Activated CD8-positive, alpha-beta T cell treated with anti-CD3 and anti-CD28 coated beads, Interleukin-2, amount 10 ng/mL, durations not matched to agents 7 days and 5 days (primary cell): ENCODE data around the gene THAP7. TPM values are rescaled to one million over a fixed set of nuclear protein-coding genes. Genes with fewer than 3 reads are reported as not detected.

Experiments used
- ATAC-seq: fragments of 150-1000 bp; cut with Tn5 transposase; one replicate; pipeline ENCODE4 v1.10.0; 2021; ENCODE audit warnings: moderate library complexity
- CTCF ChIA-PET: fragments of 350-600 bp; sonication (Branson Sonifier 250); formaldehyde crosslinking; loops from one replicate; lab custom pipeline; 2021; ENCODE audit warnings: antibody characterized with exemption; lab: Charles Lee
- POLR2A ChIA-PET: fragments of 350-600 bp; sonication (Branson Sonifier 250); formaldehyde crosslinking; loops from one replicate; lab custom pipeline; 2021; ENCODE audit warnings: antibody characterized with exemption; lab: Charles Lee
- DNase-seq: peaks from one replicate; pipeline ENCODE4 v3.0.0-alpha.2; 2020
- H3K27ac Mint-ChIP-seq: one replicate; pipeline ENCODE4 v1.8.0; 2021; ENCODE audit warnings: mild to moderate bottlenecking, mixed read lengths
- H3K27me3 Mint-ChIP-seq: one replicate; pipeline ENCODE4 v1.8.0; 2021; ENCODE audit warnings: low read depth, mixed read lengths
- H3K36me3 Mint-ChIP-seq: one replicate; pipeline ENCODE4 v1.8.0; 2021; ENCODE audit warnings: low read depth, mixed read lengths
- H3K4me1 Mint-ChIP-seq: one replicate; pipeline ENCODE4 v1.8.0; 2021; ENCODE audit warnings: low read depth, mixed read lengths
- H3K4me3 Mint-ChIP-seq: one replicate; pipeline ENCODE4 v1.8.0; 2021; ENCODE audit warnings: mild to moderate bottlenecking, mixed read lengths
- H3K9me3 Mint-ChIP-seq: one replicate; pipeline ENCODE4 v1.8.0; 2022; ENCODE audit warnings: mixed read lengths; ENCODE audit not compliant: insufficient read depth
- total RNA-seq, 2 experiments: library from RNA; stranded (reverse); gene quantifications; one replicate each; pipeline ENCODE4 v1.2.3, GENCODE V29; 2021

Gene THAP7
- total RNA-seq, 2 experiments from 2014 or later = 31.7 to 32.0 TPM

DNA sequence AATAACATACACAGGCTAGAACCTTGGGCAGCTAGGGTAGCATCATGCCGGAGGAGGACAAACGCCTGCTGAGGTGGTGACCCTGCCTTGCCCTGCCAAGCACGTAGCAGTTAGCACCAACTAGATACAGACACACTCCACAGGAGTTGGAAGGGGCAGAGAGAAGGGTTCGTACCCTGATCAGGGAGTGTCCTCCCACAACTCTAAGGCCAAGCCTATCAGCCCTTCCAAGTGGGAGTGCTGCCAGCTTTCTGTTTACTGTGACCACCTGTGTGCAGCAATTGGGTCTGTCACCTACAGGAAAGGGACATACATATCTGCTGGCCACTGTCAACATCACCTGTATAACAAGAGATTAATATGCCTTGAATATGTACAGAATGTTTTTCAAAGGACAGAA is 1.9 kb upstream of the THAP7 start:
- ChIA-PET CTCF (no interaction called here), POLR2A (no interaction called here)
- Mint-ChIP-seq H3K27me3 (no peaks in the 10 kb centered on the region), H3K9me3 (no peaks in the 10 kb centered on the region), H3K4me3 (peak overlapping the region; percentile 92), H3K36me3 (peaks cover 18% of the 10 kb centered on the region), H3K27ac (peak overlapping the region; percentile 25), H3K4me1 (peaks cover 29% of the 10 kb centered on the region)
- ATAC-seq (no peak), DNase-seq (no peak)

DNA sequence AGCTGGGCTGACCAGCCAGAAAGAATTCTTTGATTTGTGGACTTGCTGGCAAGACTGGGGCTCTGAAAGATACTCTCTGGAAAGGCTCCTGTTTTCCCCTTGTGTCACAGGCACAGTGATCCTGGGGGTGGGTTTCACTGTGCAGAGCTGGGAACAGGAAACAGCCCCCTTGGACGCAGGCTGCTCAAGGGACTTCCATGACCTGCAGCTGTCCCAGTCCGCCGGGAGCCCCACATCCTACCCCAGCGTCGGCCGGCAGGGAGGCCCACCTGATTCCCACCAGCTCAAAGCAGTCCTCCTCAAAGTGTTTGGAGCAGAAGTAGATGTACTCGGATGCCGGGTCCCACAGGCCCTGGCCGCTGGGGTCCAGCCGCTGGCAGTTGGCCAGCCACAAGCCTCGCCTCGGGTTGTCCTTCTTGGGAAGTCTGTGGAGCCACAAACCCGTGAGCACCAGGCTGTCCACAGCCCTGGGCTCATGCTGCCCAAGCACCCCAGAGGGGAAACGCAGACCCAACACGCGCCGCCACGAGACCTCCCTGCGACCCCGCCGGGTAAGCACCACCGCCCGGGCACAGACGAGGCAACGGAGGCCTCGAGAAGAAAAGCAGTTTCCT is 824 bp downstream of the THAP7 start:
- Mint-ChIP-seq H3K9me3 (no peaks in the 10 kb centered on the region), H3K36me3 (peaks cover 29% of the 10 kb centered on the region), H3K4me1 (peaks cover 29% of the 10 kb centered on the region), H3K27me3 (no peaks in the 10 kb centered on the region), H3K4me3 (peak overlapping the region; percentile 92), H3K27ac (peak overlapping the region; percentile 97)
- ATAC-seq = no peak
- DNase-seq = no peak
- POLR2A ChIA-PET = interaction anchor here (0.8 to 2.6 kb wide), 3 partner anchors 10 to 20 kb away, joined by 3 to 17 read pairs (median 4); partner anchors contain the start of gene LZTR1
- CTCF ChIA-PET = interaction anchor here (1.5 kb wide), 1 partner anchor 19 kb away, joined by 6 read pairs; the partner anchor contains the start of gene LZTR1

DNA sequence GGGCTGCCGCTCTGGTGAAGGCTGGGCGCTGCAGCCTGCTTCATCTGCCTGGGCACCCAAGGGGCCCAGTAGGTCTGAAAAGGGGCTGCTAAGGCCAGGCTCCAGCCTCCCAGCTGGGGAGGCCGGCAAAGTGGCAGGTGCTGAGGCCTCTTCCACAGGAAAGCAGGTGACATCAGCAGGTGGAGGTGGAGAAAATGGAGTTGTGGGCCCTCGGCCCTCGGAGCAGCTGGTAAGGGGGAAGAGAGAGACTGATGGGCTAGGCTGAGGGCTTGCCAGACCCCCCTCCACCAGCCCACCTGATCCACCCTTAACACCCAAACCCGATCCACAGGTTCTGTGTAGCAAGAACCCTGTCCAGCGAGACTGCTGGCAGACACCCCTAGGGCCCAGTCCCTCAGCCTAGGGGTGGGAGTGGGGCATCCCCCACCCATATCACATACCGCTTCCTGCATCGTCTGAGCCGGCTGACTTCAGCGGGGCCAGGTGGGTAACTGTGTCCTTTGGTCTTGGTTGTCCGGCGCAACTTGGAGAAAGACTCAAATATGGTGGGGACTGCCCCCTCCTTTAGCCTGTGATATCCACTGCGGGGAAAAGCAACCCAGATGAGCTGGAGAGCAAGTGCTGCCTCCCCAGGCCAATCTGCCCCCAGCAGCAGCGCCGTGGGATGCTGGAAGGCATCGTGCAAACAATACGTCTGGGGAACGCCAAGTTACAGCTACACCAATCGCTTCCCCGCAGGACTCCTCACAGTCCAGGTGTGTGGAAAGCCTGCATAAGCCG is 1.5 kb downstream of the THAP7 start:
- ChIA-PET POLR2A (interaction anchor here (0.6 to 2.6 kb wide), 4 partner anchors 9 to 19 kb away, joined by 3 to 17 read pairs (median 4); partner anchors contain the start of gene LZTR1), CTCF (interaction anchor here (1.5 kb wide), 1 partner anchor 18 kb away, joined by 6 read pairs; the partner anchor contains the start of gene LZTR1)
- H3K27ac Mint-ChIP-seq = peak overlapping the region; percentile 97
- peak overlapping the region; percentile 92 for H3K4me3 Mint-ChIP-seq
- H3K27me3 Mint-ChIP-seq = no peaks in the 10 kb centered on the region
- no peak for DNase-seq
- peaks cover 29% of the 10 kb centered on the region for H3K4me1 Mint-ChIP-seq
- no peaks in the 10 kb centered on the region for H3K9me3 Mint-ChIP-seq
- no peak for ATAC-seq
- H3K36me3 Mint-ChIP-seq = peaks cover 31% of the 10 kb centered on the region

DNA sequence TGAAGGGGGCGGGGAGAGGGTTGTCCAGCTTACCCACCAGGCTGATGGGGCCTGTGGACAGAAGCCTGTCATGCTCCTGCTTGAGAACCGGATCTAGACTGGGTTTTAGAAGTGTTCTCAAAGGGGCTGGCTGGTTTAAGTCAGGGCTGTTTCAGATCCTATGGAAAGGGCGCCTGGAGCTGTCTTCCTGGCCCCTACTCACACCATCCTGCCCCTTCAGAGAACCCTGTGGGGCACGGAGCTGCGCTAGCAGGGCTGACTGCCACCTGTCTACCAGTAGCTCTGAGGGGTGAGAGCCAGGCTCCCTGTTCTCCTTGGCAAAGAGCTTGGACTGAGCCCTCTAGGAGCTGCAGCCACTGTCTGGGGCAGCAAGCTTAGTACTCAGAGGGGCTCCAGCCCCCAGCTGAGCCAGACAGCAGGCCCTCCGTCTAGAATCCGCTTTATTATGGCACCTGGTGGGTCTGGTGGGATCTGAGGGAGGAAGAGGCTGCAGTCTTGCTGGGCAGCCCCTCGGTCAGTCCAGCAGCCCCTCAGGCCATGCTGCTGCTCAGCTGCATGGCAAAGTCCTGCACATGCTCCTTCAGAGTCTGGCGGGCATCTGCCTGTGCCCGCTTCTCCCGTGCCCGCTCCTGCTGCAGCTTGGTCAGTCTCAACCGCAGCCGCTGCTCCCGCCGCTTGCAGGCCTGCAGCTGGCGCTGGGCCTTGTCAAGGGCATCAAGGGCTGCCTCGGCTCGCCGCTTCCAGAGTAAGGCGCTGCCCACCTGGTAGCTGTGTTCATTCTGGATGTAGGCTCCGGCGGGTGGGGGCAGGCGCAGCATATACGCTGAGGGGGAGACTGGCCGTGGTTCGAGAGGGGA is 2.3 kb downstream of the THAP7 start:
- peak overlapping the region; percentile 92 for H3K4me3 Mint-ChIP-seq
- ATAC-seq (no peak), DNase-seq (no peak)
- no peaks in the 10 kb centered on the region for H3K27me3 Mint-ChIP-seq
- CTCF ChIA-PET = interaction anchor here (0.9 kb wide), 1 partner anchor 17 kb away, joined by 3 read pairs; the partner anchor contains the start of gene LZTR1
- H3K4me1 Mint-ChIP-seq = peaks cover 29% of the 10 kb centered on the region
- POLR2A ChIA-PET = interaction anchor here (0.6 to 1.4 kb wide), 2 partner anchors 13 to 17 kb away, joined by 4 to 7 read pairs; partner anchors contain the start of gene LZTR1
- peaks cover 31% of the 10 kb centered on the region for H3K36me3 Mint-ChIP-seq
- peak overlapping the region; percentile 97 for H3K27ac Mint-ChIP-seq
- H3K9me3 Mint-ChIP-seq = no peaks in the 10 kb centered on the region

DNA sequence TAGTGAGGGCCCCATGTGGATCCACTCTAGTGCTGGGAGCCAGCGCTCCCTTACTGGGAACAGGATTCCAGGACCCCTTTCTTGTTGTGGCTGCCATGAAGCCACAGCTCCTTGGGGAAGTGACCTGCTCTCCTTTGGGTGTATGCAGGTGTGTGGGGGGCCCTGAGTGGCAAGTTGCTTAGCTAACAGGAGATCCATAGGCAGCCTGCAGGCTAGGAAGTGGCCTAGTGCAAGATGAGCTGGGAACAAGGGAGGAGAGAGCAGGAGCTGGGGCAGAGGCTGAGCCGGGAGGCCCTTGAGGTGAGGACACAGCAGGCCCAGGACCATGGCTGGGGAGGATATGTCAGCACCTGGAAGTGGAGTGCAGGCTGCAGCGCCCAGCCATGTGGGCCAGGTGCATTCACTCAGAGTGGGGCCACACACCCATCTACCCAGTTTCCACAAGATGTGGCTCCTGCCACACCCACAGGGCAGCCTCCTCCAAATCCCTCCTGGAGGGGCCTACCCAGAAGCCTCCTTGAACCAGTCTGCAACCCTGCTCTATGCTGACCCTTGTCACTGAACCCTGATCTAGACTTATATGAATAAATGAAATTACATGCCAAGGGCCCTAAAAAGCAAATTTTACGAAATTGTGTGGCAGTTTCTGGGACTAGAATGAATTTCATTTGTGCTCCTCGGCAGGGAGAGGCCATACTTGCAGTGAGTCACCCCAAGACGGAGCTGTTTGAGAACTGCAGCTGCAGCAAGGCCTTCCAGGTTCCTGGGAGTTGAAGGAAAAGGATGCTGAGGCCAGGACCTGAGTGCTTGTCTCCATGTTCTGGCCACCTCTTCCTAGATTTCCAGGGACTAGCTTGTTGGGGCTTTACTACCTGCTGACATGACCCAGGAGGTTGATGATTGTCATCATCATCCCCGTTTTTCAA is 3.2 kb downstream of the THAP7 start:
- ChIA-PET POLR2A (interaction anchor here (1.4 kb wide), 1 partner anchor 16 kb away, joined by 7 read pairs; the partner anchor contains the start of gene LZTR1), CTCF (interaction anchor here (0.9 kb wide), 1 partner anchor 16 kb away, joined by 3 read pairs; the partner anchor contains the start of gene LZTR1)
- Mint-ChIP-seq H3K4me3 (peak overlapping the region; percentile 5), H3K4me1 (peaks cover 23% of the 10 kb centered on the region), H3K27me3 (no peaks in the 10 kb centered on the region), H3K27ac (peak overlapping the region; percentile 46), H3K36me3 (peaks cover 31% of the 10 kb centered on the region), H3K9me3 (no peaks in the 10 kb centered on the region)
- ATAC-seq (no peak), DNase-seq (no peak)

DNA sequence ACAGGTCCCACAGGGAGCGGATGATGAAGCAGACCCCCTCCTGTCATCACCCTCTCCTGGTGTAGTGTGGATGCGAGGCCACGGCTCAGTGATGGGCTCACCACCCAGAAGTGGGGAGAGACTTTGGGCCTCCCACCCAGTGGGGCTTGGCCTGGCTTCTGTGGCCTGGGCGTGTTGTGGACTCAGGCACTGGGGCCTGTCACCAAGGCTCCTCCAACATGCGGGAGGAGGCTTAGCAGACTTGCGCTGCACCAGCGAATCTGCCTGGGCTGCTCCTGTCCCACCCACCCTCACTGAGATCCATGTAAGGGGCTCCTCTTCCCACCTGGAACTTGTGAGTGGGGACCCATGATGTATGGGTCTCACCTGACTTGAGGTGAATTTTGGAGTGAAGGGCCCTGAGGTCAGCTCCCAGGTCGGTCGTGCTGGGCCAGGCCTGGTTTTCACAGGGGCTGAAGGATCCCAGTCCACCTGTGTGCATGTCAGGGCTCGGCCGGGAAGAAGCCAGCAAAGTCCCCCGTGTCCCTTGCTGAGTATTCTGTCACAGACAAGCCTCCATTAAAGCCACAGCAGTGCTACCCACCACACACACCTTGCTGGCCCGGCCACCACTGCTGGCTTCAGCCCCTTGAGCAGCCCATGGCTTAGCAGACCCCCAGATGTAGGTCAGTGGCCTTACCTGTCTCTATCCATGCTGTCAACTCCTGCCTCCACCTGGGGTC is 4.2 kb downstream of the THAP7 start:
- DNase-seq (no peak), ATAC-seq (no peak)
- POLR2A ChIA-PET = interaction anchor here (1.0 kb wide), 1 partner anchor 23 kb away, joined by 3 read pairs; no protein-coding TSS in a partner anchor
- CTCF ChIA-PET = no interaction called here
- H3K36me3 Mint-ChIP-seq = peaks cover 31% of the 10 kb centered on the region
- H3K9me3 Mint-ChIP-seq = no peaks in the 10 kb centered on the region
- no peak overlapping the region for H3K27ac Mint-ChIP-seq
- H3K27me3 Mint-ChIP-seq = no peaks in the 10 kb centered on the region
- H3K4me3 Mint-ChIP-seq = no peak overlapping the region
- H3K4me1 Mint-ChIP-seq = peaks cover 15% of the 10 kb centered on the region

DNA sequence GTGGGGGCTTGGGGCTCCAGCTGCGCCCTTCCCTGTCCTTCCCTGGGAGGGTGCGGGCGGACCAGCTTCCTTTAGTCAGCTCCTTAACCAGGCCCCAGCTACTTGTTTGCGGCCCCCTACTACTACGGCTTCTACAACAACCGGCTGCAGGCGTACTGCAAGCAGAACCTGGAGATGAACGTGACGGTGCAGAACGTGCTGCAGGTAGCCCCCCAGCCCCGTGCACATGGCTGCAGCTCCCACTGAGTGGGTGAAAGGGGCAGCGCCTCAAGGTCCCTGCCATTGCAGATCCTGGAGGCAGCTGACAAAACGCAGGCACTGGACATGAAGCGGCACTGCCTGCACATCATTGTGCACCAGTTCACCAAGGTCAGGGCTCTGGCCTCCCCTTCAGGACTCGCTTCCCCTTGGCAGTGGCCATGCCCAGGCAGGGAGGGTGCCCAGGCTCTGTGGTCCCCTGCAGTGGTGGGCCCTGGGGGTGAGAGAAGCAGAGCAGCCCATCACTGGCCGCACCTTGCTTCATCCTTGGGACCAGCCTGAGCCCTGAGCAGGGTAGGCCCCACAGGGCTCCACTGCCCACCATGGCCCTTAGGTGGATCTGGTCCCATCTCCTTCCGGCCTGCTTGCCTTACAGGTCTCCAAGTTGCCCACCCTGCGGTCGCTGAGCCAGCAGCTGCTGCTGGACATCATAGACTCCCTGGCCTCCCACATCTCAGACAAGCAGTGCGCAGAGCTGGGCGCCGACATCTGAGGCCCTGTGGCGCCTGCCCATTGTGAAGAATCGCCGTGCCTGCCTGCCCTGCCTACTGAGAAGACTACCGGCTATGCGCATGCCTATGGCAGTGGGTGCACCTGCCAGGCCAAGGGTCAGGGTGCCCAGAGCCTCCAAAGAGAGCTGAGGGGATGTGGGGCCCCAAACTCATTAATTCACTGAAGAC is 5.1 kb downstream of the THAP7 start:
- peaks cover 31% of the 10 kb centered on the region for H3K36me3 Mint-ChIP-seq
- ATAC-seq (no peak), DNase-seq (no peak)
- CTCF ChIA-PET = no interaction called here
- POLR2A ChIA-PET = interaction anchor here (0.9 to 1.0 kb wide), 2 partner anchors 15 to 22 kb away, joined by 3 read pairs; partner anchors contain the start of gene LZTR1
- H3K4me1 Mint-ChIP-seq = peaks cover 14% of the 10 kb centered on the region
- H3K27me3 Mint-ChIP-seq = no peaks in the 10 kb centered on the region
- H3K9me3 Mint-ChIP-seq = no peaks in the 10 kb centered on the region
- no peak overlapping the region for H3K27ac Mint-ChIP-seq
- H3K4me3 Mint-ChIP-seq = no peak overlapping the region

DNA sequence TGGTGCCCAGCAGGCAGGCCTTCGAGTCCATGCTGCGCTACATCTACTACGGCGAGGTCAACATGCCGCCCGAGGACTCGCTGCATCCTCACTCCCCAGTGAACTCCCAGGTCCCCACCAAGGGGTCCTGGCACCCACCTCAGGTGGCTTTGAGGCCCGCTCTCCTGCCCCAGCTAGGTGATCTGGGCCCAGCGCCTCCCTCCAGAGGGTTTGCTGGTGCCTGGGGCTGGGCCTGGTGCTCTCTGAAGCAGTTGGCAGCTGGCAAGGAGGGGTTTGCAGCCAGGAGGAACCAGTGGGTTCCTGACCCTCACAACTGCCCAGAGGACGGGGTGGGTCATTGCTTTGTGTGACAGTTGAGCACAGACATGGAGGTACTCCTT is 5.9 kb downstream of the THAP7 start:
- no peaks in the 10 kb centered on the region for H3K27me3 Mint-ChIP-seq
- no peaks in the 10 kb centered on the region for H3K9me3 Mint-ChIP-seq
- H3K27ac Mint-ChIP-seq = no peak overlapping the region
- ChIA-PET POLR2A (interaction anchor here (0.9 kb wide), 1 partner anchor 14 kb away, joined by 3 read pairs; the partner anchor contains the start of gene LZTR1), CTCF (no interaction called here)
- H3K36me3 Mint-ChIP-seq = peaks cover 26% of the 10 kb centered on the region
- peaks cover 10% of the 10 kb centered on the region for H3K4me1 Mint-ChIP-seq
- DNase-seq (no peak), ATAC-seq (no peak)
- H3K4me3 Mint-ChIP-seq = no peak overlapping the region

DNA sequence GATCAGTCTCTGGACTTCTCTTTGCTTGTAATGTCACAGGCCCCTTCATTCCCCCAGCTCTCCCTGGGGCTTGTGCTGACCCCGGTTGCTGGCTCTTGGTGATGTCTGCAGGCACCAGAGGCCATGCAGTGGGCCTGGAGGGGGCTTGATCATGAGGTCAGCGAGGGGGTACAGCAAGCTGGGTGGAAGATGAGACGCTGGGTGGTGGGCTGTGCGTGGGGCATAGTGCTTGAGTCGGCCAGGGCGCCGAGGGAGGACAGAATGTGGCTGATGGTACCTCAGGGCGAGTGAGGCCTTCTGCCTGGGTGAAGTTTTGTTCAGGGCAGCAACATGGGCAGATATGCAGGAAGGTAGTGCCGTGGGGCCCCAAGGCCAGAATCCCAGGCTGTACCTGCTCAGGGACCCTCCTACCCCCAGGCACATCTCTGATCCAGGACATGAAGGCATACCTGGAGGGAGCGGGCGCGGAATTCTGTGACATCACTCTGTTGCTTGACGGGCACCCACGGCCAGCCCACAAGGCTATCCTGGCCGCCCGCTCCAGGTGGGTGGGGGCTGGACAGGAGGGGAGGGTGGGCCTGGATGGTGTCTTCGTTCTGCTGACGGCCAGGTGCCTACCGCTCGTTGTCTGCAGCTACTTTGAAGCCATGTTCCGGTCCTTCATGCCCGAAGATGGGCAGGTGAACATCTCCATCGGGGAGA is 6.4 kb downstream of the THAP7 start:
- peaks cover 21% of the 10 kb centered on the region for H3K36me3 Mint-ChIP-seq
- DNase-seq = no peak
- no peaks in the 10 kb centered on the region for H3K27me3 Mint-ChIP-seq
- ChIA-PET POLR2A (interaction anchor here (0.9 kb wide), 1 partner anchor 13 kb away, joined by 3 read pairs; the partner anchor contains the start of gene LZTR1), CTCF (no interaction called here)
- no peak for ATAC-seq
- H3K9me3 Mint-ChIP-seq = no peaks in the 10 kb centered on the region
- peaks cover 7% of the 10 kb centered on the region for H3K4me1 Mint-ChIP-seq
- no peak overlapping the region for H3K27ac Mint-ChIP-seq
- no peak overlapping the region for H3K4me3 Mint-ChIP-seq
